ENCODE results near the gene PALB2.

GRCh38 chr16:23689442-23690187, 48.5 kb upstream of the PALB2 start:
- TF ChIP-seq CTCF (IDR thresholded peaks at IDR 0.05), result no peak
- TF ChIP-seq POLR2A (IDR thresholded peaks at IDR 0.05), result no peak

Data from esophagus squamous epithelium (tissue), 4 donors.